HEK293 (cell line): ENCODE data around the gene ILRUN.
"Not testable (repeated sequence)": the region's sequence is repeated elsewhere in the genome, so short reads cannot be mapped to it uniquely, and the experiment has no call there.

Source experiments
- CTCF ChIA-PET: fragments of 350-600 bp; formaldehyde crosslinking; extraction: SDS; loops from one replicate; lab custom pipeline; 2021; ENCODE audit warnings: antibody characterized with exemption; lab: Yijun Ruan, JAX
- POLR2A ChIA-PET: fragments of 300-600 bp; formaldehyde crosslinking; extraction: SDS; loops from one replicate; lab custom pipeline; 2020; ENCODE audit warnings: antibody characterized with exemption, inconsistent platforms; lab: Yijun Ruan, JAX
- H3K27ac ChIP-seq: fragments of 200-500 bp; sonication (Bioruptor generic); 2 replicates; pipeline ENCODE4 v1.5.1; 2014; ENCODE audit warnings: low read depth, low read length, control low read depth, inconsistent platforms; ENCODE audit errors: extremely low read depth
- H3K36me3 ChIP-seq, 2 experiments: fragments of 200-500 bp in 1 of 2; sonication (Bioruptor generic) in 1 of 2; 1 replicate in 1 of 2; 2 replicates in 1 of 2; pipeline ENCODE4 v1.5.1; 2014 to 2017; ENCODE audit warnings: inconsistent platforms in 2 of 2, low read length in 2 of 2; ENCODE audit not compliant: control insufficient read depth in 2 of 2, insufficient read depth in 1 of 2
- H3K4me1 ChIP-seq: fragments of 200-500 bp; sonication (Bioruptor generic); 2 replicates; pipeline ENCODE4 v1.5.1; 2014; ENCODE audit warnings: mild to moderate bottlenecking, low read length, inconsistent platforms; ENCODE audit not compliant: control insufficient read depth, insufficient read depth
- H3K4me3 ChIP-seq: 2 replicates; pipeline ENCODE4 v1.5.1; 2011; ENCODE audit warnings: low read depth, mild to moderate bottlenecking, control low read depth, low read length, moderate library complexity
- H3K9me3 ChIP-seq: fragments of 200-500 bp; sonication (Bioruptor generic); 2 replicates; pipeline ENCODE4 v1.5.1; 2014; ENCODE audit warnings: low read depth, low read length, inconsistent platforms; ENCODE audit not compliant: control insufficient read depth, insufficient read depth
- EGR2 ChIP-seq: fragments of 450-650 bp; formaldehyde crosslinking; IDR thresholded peaks from 2 replicates; pipeline ENCODE4 v1.5.1; 2016; ENCODE audit warnings: low read depth, missing biosample characterization, missing genetic modification characterization
- KLF17 ChIP-seq: fragments of 450-650 bp; formaldehyde crosslinking; IDR thresholded peaks from 2 replicates; pipeline ENCODE4 v1.5.1; 2016; ENCODE audit warnings: missing biosample characterization, missing genetic modification characterization
- PRDM10 ChIP-seq: fragments of 450-650 bp; formaldehyde crosslinking; IDR thresholded peaks from 2 replicates; pipeline ENCODE4 v1.5.1; 2016; ENCODE audit warnings: missing biosample characterization, missing genetic modification characterization
- SCRT2 ChIP-seq: fragments of 450-650 bp; formaldehyde crosslinking; IDR thresholded peaks from 2 replicates; pipeline ENCODE4 v1.5.1; 2016; ENCODE audit warnings: missing biosample characterization, missing genetic modification characterization
- WT1 ChIP-seq: fragments of 450-650 bp; formaldehyde crosslinking; IDR thresholded peaks from 2 replicates; pipeline ENCODE4 v1.5.1; 2016; ENCODE audit warnings: missing biosample characterization, missing genetic modification characterization
- ZEB2 ChIP-seq: fragments of 450-650 bp; formaldehyde crosslinking; IDR thresholded peaks from 2 replicates; pipeline ENCODE4 v1.5.1; 2016; ENCODE audit warnings: missing biosample characterization, missing genetic modification characterization
- ZFHX2 ChIP-seq: fragments of 450-650 bp; formaldehyde crosslinking; conservative IDR thresholded peaks from 2 replicates; pipeline ENCODE4 v1.5.1; 2016; ENCODE audit warnings: missing biosample characterization, missing genetic modification characterization
- ZFP41 ChIP-seq: fragments of 450-650 bp; formaldehyde crosslinking; IDR thresholded peaks from 2 replicates; pipeline ENCODE4 v1.5.1; 2016; ENCODE audit warnings: missing biosample characterization, missing genetic modification characterization, borderline replicate concordance
- ZNF121 ChIP-seq: fragments of 450-650 bp; formaldehyde crosslinking; IDR thresholded peaks from 2 replicates; pipeline ENCODE4 v1.5.1; 2016; ENCODE audit warnings: missing biosample characterization, missing genetic modification characterization
- ZNF391 ChIP-seq: fragments of 450-650 bp; formaldehyde crosslinking; IDR thresholded peaks from 2 replicates; pipeline ENCODE4 v1.5.1; 2016; ENCODE audit warnings: low read depth, missing biosample characterization, missing genetic modification characterization, borderline replicate concordance
- ZNF48 ChIP-seq: fragments of 450-650 bp; formaldehyde crosslinking; IDR thresholded peaks from 2 replicates; pipeline ENCODE4 v1.5.1; 2016; ENCODE audit warnings: missing biosample characterization, missing genetic modification characterization
- TF ChIP-seq, protein P1 (sequence below): fragments of 450-650 bp; formaldehyde crosslinking; IDR thresholded peaks from 2 replicates; pipeline ENCODE4 v1.5.1; 2017; ENCODE audit warnings: missing biosample characterization, missing genetic modification characterization

The ILRUN gene

GRCh38 chr6:34745277-34746103 is 48.9 kb upstream of the ILRUN start:
- H3K4me1 ChIP-seq = 0 out of 2 replicates have a peak, but pooled peaks cover 3% of the 10 kb centered on the region
- TF ChIP-seq SCRT2 (tag by site-specific recombination) (peak; percentile 66), ZNF391 (tag by site-specific recombination) (no peak), ZFHX2 (peak; percentile 74), EGR2 (tag by site-specific recombination) (peak; percentile 39), PRDM10 (peak; percentile 63), ZNF48 (tag by site-specific recombination) (no peak), WT1 (tag by site-specific recombination) (0 out of 2 replicates have a peak, but pooled peaks have one; percentile 25), ZEB2 (no peak), KLF17 (no peak), ZNF121 (tag by site-specific recombination) (no peak), ZFP41 (tag by site-specific recombination) (no peak)
- TF ChIP-seq, protein P1, sequence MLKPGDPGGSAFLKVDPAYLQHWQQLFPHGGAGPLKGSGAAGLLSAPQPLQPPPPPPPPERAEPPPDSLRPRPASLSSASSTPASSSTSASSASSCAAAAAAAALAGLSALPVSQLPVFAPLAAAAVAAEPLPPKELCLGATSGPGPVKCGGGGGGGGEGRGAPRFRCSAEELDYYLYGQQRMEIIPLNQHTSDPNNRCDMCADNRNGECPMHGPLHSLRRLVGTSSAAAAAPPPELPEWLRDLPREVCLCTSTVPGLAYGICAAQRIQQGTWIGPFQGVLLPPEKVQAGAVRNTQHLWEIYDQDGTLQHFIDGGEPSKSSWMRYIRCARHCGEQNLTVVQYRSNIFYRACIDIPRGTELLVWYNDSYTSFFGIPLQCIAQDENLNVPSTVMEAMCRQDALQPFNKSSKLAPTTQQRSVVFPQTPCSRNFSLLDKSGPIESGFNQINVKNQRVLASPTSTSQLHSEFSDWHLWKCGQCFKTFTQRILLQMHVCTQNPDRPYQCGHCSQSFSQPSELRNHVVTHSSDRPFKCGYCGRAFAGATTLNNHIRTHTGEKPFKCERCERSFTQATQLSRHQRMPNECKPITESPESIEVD (tag by site-specific recombination) = no peak
- CTCF ChIA-PET = interaction anchor here (0.6 to 3.0 kb wide), 7 partner anchors 11 to 582 kb away, joined by 3 to 11 read pairs (median 4); partner anchors contain the start of gene SNRPC

GRCh38 chr6:34744294-34744647 is 47.7 kb upstream of the ILRUN start:
- H3K4me1 ChIP-seq, H3K9me3 ChIP-seq, H3K4me3 ChIP-seq, H3K27ac ChIP-seq, H3K36me3 ChIP-seq: not testable (repeated sequence)
- ChIA-PET CTCF (interaction anchor here (0.7 to 3.0 kb wide), 3 partner anchors 12 to 69 kb away, joined by 3 to 11 read pairs (median 4); partner anchors contain the start of gene SNRPC), POLR2A (interaction anchor here (1.6 kb wide), 1 partner anchor 48 kb away, joined by 6 read pairs; no protein-coding TSS in a partner anchor)

More at GRCh38 chr6:34745277-34746103, 48.9 kb upstream of the ILRUN start:
- no peaks in the 10 kb centered on the region for H3K36me3 ChIP-seq
- POLR2A ChIA-PET = interaction anchor here (0.6 to 1.5 kb wide), 4 partner anchors 11 to 49 kb away, joined by 3 to 8 read pairs (median 4); partner anchors contain the start of genes ILRUN and SNRPC
- no peak overlapping the region for H3K4me3 ChIP-seq
- H3K27ac ChIP-seq = no peak overlapping the region
- no peaks in the 10 kb centered on the region for H3K9me3 ChIP-seq
